HG02938 (cell line): ENCODE results near the gene CD82.

ENCODE experiments used
- ATAC-seq: cut with Tn5 transposase; IDR thresholded peaks from one replicate; pipeline ENCODE4 v1.9.1; 2021; ENCODE audit warnings: mild to moderate bottlenecking, moderate library complexity; ENCODE audit not compliant: unreplicated experiment

The CD82 gene

DNA sequence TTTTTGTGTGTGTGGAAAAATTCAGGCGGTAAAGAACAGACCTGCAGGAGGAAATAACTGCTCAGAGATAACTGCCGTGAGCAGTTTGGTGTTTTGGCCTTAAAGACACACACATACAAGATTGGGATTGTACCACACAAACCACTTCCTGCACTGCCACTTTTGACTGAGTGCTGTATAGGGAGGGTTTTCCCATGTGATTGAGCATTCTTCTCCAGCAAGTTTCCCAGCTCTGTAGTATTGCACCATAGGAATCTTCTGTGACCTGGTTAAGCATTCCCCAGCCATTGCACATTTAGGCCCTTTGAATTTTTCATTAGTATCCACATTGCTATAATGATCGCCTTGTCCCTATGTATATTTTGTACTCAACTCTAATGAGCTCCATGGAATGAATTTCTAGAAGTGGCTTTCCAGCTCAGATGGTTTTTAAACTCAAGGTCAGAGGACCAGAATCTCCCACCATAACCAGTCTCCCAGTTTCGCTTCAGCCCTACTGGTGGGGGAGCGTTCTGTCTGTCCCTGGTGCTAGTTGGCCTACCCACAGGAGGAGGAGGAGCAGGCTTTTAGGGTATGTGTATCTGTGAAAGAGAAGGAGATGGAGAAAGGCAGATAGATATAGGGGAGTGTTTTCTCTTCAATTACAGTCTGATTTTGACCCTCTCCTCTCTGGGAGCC, 9.3 kb downstream of the CD82 start:
- no peak for ATAC-seq

DNA sequence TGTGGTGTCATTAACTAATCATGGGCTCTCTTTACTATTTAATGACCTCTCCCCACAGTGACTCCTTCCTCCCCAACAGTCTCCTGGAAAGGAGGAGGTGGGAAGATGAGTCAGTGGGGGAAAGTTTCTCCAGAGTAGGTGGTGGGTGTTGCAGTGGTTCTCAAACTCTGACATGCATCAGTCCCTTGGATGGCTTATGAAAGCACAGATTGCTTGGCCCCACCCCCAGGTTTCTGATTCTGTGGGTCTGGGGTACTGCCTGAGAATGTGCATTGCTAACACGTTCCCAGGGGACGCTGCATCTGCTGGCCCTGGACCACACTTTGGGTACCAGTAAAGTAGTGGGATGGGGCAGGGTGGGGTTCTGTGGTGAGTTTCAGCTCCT, 9.8 kb downstream of the CD82 start:
- no peak for ATAC-seq

DNA sequence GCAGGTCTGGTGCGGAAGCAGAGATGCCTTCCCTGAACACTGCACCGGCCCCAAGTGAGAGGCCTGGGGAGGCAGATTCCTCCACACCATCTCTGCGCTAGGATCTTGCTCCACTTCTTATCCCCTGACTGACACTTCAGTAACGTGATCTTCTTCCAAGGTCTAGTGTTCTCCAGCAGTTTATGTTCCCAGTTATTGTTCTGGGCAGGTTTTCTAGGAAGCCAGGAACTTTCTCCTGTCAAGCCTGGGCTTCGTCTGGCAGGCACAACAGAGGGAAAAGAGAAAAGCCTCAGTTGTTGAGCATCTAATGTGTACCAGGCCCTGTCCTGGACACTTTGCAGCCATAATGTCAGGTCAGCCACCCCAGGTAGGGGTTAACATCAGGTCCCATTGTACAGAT, 10.5 kb downstream of the CD82 start:
- ATAC-seq = no peak

DNA sequence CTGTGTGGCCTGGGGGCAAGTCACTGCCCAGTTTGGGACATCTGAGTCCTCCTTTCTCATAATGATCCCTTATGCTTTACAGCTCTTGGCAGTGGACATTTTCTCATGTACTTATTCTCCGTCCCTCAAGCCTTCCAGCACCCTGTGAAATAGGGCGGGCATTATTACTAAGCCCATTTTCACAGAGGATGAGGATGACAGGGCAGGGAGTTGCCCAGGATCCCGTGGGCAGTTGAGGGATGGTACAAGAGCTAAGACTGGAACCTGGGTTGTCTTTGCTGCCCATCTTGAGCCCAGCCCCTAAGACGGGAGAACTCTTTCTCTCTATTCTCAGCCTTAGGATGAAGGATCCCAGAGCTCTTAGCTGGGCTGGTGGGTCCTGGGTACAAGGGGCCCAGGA, 11.2 kb downstream of the CD82 start:
- ATAC-seq = no peak

DNA sequence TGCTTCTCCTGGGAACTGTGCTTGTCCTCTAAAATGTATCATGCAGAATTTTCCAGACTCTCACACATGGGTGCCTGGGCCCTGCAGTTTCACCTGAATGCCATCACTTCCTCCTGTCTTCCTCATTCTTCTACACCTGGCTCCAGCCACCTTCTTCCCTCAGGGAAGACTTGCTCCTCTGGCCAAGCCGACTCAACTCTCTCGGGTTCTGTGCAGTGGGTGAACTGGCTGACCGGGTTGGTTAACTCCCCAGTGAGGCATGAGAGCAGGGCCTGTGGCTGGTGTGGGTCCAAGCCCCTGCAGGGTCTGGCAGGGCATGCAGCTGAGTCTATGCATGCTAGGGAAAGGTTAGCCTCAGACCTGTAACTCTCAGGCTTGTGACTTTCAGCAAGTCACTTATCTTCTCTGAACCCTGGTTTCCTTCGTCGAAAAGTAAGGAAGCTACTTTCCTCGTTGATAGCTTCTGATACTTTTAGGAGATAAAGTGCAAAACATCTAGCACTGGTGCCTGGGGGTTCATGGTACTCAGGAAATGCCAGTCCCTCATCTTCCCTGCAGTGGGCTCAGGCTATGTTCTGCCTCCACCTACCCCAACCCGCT, 11.9 kb downstream of the CD82 start:
- no peak for ATAC-seq

DNA sequence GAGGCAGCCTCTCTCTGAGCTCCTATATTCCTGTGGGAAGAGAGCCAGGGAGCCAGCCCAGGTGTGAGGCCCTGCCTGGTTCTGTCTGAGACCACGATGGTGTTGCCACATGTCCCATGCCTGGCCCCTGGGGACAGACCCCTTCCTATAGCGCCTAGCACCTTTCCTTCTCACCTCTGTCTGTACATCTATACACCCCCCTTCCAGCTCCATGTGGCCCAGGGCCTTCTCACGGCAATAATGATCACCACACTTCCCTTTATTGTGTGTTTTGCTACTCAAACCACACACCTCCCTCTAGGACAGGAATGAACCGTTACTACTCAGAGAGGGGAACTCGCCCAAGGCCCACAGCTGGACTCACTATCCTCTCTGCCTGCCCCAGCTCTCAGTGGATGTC, 12.8 kb downstream of the CD82 start:
- peak; percentile 48 for ATAC-seq

DNA sequence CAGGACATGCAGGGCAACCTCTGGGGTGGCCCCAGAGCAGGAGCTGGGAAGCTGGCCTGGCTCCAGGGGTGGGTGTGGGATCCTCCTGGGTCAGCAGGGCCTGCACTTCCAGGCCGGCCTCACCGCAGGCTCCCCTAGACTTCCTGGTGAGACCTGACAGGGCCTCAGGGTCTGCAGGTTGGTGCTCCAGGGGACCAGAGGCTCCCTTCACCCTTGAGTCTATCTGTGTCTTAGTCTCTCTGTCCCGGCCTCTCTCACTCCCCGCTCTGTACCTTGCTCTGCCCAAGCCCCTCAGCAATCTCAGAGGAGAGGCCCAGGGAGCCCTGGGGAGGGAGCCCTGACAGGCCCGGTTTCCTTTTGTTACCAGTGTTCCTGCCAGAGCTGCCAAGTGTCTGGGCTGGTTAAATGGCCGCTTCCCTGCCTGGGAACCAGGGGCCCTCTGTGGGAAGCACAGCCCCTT, 13.9 kb downstream of the CD82 start:
- no peak for ATAC-seq

DNA sequence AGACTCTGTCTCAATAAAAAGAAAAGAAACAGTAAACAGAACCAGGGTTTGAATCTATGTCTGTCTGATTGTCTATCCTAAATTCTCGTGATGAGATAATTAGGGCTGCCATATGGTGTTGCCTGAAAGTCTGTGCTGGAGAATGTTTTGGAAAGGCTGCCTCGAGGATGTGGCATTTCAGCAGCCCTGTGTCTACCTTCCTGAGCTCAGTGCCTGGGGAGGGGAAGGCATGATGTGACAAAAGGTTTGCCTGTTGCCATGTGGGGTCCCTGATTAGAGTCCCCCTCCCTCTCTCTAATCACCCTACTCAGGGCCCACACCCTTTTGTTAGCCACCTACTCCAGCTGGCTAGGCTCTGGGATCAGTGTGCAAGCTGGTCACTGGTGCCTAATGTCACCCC, 15.2 kb downstream of the CD82 start:
- ATAC-seq = no peak

DNA sequence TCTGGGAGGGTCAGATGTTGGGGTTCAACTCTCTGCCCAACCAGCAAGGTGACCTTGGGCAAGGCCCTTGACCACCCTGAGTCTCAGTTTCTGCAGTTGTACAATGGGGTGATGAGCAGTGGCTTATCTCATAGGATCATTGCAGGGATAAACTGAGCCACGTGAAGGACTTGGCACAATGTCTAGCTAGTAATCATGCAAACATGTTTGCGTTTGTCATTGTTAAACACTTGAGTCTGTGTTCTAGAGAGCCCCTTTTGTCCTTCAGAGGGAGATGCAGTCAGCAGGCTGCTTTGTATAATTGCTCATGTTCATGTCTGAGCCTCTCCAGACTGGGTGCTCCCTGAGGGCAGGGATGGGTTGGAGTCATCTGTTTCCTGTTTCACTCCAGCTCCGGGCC, 15.8 kb downstream of the CD82 start:
- ATAC-seq = no peak

DNA sequence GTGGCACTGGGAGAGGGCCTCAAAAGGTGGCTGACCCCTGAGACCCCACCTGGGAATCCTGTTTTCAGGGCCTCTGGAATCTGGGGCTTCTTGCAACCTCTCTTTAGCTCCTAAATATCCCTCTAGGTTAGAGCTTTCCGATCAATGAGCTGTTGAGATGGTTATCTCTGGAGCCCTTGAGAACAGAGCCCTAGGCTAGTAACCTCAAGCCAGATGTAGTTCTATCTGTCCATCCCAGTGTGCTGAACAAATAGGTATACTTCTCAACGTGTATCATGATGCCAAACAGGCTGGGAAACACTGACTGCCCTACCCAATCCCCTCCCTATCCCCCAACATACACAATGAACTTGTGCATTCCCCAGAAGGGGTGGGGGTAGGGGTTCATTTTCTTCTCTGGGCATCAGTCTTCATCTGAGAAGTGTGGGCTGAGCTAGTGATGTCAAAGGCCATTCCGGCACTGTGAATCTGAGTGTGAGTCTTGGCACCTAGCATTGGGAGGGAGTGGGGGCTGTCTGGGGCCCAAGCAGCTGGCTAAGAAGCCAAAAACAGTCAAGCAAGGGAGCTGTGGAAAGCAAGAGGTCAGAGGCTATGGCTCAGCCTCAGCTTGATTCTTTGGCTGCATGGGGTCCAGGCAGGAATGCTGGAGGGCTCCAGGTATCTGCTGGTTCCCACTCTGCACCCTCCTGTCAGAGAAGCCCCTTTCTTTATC, 17.3 kb downstream of the CD82 start:
- ATAC-seq = no peak

DNA sequence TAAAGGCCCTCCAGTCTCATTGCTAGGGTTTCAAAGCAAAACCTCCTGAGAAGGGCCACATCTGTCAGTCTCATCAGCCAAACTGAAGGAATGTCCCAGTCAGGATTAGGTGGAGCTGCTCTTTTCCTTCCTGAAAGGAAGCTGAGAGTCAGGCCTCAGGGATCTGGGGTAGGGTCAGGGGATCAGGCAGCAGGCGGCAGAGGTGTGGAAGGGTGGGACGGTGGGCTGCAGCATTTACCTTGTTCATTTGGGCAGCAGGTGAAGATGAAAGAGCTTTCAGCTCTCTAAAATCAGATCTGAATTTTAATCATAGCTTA, 17.8 kb downstream of the CD82 start:
- no peak for ATAC-seq

DNA sequence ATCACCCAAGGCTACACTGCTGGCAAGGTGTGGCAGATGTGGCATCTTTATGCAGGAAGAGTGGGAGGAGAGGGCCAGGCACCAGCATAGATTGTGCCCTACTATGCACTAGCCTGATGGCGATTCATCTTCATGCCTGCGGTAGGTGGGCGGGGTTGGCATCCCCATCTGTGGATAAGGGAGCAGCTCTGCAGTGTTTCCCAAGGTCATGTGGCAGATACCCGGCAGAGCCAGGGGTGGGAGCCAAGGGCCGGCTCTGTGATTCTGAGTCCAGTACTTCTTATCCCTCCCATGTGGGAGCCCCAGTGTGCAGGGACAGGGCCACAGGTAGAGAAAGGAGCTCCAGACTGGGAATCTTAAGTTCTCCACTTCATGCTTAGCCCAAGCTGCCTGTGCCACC, 20.0 kb downstream of the CD82 start:
- no peak for ATAC-seq

DNA sequence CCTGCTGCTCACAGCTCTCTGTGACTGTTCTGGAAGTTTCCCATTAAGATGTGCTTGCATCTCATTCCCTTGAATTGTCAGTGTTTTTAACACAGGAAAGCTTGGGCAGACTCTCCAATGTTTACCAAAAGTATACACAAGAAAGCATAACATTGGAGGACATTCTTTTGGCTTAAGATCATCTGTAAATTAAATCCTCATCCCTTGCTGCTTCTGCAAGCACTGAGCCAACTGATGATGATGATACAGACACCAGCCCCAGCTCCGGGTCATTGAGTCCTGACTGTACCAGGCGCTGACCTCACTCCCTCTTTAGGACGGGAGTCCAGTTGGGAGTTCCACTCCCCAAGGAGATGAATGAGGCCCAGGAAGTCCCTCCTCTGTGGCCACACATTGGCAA, 23.8 kb downstream of the CD82 start:
- no peak for ATAC-seq

DNA sequence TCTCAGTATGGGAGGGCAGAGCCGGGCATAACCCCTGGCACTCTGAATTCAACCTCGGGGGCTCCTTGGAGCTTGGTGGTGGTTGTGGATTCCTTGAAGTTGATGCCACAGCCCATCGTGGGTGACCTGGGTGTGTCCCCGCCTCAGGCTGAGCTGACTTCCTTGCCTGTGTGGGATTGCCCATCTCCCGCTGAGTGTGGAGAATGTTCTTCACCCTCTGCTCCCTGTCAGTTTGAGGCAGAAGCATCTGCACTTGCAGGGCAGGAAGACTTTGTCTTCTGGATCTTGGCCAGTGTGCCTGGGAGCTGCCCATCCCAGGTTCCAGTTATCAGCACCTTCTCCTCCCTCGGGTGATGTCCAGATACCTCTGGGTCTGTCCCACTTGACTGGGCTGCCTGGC, 25.3 kb downstream of the CD82 start:
- ATAC-seq = no peak

DNA sequence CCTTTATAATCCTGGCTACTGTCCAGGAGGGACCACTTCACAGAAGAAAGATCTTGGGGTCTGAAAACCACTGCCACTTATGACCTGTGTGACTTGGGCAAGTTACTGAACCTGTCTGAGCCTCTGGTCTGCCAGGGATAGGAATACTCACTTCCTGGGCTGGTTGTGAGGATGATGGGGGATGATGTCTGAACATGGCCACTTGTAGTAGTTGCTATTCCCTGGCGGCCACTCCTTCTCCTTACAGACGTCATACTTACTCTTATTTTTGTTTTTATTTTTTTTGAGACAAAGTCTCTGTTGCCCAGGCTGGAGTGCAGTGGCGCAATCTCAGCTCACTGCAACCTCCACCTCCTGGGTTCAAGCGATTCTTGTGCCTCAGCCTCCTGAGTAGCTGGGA, 26.1 kb downstream of the CD82 start:
- no peak for ATAC-seq

DNA sequence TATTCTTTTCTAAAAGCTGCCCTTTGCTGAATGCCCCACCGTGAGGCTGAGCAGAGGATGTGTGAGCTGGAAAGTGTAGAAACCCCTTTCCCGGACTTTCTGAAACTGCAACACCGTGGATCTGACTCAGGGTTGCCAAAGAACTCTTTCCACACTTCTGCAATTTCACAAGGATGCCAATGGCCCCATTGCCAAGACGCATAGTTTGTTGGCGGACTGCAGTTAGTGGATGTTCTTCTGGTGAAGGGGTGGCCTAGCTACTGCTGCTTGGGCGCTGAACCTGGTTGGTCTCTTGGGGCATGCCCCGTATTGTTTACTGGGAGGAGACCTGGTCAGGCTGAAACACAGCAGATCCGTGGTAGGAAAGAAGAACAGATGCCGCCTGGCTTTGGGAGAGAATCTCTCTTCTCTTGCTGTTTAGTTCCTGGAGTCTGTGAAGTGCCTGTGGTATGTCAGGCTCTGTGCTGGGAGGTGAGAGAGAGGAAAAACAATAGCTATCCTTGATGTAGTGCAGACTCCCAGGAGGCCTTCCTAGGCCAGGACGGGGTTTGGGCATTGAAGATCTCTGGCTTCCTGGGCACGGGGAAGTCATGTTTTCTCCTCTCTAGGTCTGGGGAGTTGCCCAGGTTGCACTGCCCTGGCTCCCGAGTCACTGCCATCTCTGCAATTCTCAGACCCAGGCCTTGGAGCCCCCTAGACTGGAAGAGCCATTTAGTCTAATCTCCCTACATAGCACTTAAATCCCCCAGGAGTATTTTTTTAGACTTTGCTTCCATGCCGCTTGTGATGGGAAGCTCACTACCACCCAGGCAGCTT, 26.9 kb downstream of the CD82 start:
- ATAC-seq = no peak

DNA sequence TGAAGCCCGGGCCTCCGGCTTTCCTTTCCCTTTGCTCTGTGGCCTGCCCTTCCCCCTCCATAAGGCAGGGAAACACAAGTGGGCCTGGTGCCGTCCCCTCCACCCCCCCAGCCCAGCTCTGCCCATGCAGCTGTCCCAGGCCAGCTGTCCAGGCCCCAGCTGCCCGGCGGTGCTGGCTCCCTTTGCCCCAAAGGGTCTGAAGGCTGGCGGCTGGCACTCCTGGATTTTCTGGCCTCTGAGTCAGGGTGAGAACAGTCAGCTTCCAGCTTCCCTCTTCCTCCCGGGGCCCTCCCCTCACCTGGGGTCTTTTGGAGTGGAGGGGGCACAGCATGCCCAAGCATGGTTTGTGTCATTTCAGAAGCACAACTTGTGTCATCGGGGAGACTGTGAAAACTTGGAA, 27.8 kb downstream of the CD82 start:
- no peak for ATAC-seq

DNA sequence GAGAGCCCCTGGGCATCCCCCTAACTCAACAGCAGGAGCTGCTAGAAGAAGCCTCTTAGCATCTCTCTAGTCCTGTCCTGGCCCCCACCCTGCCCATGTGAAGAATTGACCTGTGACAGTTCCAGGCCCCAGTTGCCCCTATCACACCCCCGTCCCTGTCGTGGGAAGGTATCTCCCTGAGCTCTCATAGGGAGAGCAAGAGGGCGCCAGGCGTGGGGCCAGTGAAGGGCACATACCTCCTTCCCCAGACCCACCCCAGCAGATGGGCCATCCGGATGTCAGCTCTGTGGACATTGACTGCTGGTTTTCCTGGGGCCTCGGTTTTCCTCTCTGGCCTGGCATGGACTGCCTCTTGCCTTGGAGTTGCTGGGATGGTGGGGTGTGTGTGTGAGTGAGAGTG, 29.5 kb downstream of the CD82 start:
- ATAC-seq = no peak

DNA sequence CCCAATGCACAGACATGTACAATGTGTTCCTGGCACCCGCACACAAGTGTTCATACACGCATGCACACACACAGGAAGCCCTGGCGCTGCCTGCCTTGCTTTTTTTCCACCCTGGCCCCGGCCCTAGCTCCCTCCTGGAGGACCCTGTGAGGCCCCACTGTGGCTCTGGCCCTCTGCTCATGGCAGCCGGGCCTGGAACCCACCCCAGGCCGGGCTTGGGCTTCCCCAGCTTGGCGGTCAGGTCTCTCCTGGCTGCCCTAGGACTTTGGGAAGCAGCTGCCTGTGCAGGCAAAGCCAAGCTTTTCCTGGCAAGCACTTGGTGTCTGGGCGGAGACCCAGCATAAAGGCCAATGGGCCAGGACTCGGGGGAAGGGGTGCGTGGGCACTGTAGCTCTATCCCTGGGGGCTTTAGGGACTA, 30.5 kb downstream of the CD82 start:
- no peak for ATAC-seq

DNA sequence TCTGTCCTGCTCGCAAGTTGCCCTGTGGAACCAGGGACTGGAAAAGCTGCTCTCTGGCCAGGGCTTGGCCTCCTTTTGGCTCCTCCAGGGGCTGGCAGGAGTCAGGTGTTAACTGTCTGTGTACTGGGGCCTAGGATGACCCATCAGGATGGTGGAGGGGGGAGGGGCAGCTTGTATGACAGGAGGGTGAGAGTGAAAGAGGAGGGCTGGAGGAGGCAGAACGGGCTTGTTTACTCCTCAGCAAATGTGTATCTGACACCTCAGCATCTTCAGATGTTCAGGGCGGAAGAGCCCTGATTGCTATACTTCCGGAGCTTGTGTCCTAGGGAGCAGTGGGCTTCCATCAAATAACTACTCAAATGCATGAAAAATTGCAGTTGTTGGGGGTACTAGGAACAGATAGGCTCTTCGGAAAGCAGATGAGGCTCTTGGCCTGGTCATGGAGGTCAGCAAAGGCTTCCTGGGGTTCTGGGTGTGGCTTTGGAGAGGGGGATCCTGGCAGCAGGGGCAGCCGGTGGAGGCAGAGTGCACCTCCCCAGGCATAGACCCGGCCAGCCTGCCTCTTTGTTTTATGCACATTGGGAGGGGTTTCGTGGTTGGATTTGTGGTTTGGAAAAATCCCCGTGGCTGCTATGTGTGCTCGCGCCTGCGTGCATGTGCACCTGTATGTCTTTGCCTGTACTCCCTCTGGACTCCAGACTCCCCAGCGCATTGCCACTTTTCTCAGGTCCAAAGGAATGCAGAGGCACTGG, 31.2 kb downstream of the CD82 start:
- ATAC-seq = peak; percentile 39
